Measurements from ENCODE around the gene MAB21L3.
A peak's percentile ranks its signal among the peaks of the same experiment; 100 is the strongest.
"Not testable (repeated sequence)": the region's sequence is repeated elsewhere in the genome, so short reads cannot be mapped to it uniquely, and the experiment has no call there.

MAB21L3 gene

GRCh38 chr1:116134476-116134773 is 23.2 kb downstream of the MAB21L3 start:
- DNase-seq (ENCODE audit: low read depth in 2 of 2) = no peak

- no peak for DNase-seq (ENCODE audit: low read depth in 2 of 2)
These were observed 27.1 kb downstream of the MAB21L3 start for GRCh38 chr1:116138277-116138792.

GRCh38 chr1:116139592-116140134 is 28.5 kb downstream of the MAB21L3 start:
- no peak for DNase-seq (ENCODE audit: low read depth in 2 of 2)

DNA sequence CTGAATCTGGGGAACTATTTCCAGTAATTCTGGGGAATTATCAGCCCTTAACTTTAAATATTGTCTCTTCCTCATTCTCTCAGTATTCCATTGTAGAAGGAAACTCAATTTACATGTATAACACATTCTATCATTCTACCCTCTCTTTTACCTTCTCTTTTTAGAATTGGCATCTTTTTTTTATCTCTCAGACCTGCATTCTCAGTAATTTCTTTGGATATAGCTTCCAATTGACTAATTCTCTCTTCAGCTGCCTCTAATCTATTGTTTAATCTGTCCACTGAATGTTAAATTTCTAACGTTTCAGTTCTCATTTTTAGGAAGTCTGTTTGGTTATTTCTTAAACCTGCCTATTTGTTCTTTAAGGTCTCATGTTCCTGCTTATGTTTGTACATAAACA is 33.0 kb downstream of the MAB21L3 start:
- DNase-seq (ENCODE audit: low read depth in 2 of 2) = no peak

DNA sequence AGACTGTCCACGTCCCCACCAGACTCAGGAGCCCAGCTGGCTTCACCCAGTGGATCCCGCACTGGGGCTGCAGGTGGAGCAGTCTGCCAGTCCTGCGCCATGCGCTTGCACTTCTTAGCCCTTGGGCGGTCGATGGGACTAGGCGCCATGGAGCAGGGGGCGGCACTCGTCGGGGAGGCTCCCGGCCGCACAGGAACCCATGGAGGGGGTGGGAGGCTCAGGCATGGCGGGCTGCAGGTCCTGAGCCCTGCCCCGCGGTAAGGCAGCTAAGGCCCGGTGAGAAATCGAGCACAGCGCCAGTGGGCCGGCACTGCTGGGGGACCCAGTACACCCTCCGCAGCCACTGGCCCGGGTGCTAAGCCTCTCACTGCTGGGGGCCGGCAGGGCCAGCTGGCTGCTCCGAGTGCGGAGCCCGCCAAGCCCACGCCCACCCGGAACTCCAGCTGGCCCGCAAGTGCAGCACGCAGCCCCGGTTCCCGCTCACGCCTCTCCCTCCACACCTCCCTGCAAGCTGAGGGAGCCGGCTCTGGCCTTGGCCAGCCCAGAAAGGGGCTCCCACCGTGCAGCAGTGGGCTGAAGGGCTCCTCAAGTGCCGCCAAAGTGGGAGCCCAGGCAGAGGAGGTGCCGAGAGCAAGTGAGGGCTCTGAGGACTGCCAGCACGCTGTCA is 35.4 kb downstream of the MAB21L3 start:
- DNase-seq (ENCODE audit: low read depth in 2 of 2) = not testable (repeated sequence)

- DNase-seq (ENCODE audit: low read depth in 2 of 2) = no peak
These were observed 35.9 kb downstream of the MAB21L3 start for GRCh38 chr1:116147114-116147510.

DNA sequence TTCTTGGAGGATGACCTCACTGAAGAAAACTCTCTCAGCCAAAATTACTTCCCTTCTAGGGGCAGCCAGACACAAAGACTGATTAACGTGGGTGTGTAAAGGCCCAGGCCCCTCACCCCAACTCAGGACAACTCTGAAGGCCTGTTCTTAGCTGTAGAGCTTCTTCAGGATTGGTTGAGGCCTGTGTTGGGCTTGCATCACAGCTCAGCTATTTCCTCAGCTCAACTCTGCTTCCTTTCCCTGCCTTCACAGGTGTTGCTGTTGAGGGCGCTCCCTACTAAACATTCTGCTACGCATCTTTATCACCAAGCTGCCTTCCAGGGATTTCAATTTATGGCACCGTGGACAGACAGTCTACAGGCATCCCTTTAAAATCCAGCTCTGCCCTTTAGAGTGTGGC is 36.8 kb downstream of the MAB21L3 start:
- no peak for DNase-seq (ENCODE audit: low read depth in 2 of 2)

- no peak for DNase-seq (ENCODE audit: low read depth in 2 of 2)
These were observed 37.8 kb downstream of the MAB21L3 start for GRCh38 chr1:116148967-116149366.

- no peak for DNase-seq (ENCODE audit: low read depth in 2 of 2)
These were observed 39.2 kb downstream of the MAB21L3 start for GRCh38 chr1:116150368-116150767.

- DNase-seq (ENCODE audit: low read depth in 2 of 2) = peak; percentile 61 to 68
These were observed 40.8 kb downstream of the MAB21L3 start for GRCh38 chr1:116151739-116152576.

DNA sequence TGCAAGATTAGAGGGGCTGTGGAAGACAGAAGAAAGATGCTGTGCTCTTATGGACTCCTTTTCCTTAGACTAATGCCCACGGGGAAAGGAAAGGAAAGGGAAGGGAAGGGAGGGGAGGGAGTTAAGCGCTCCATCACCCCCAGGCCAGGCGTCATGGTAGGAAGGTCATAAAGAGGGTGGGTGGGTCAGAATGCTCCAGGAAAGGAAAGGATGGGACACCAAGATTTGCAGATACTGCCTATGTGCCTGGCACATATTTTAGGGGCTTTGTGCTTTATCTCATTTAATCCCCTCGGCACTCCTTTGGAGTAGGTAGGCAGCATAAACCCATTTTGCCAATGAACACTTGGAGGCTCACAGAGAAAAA is 41.4 kb downstream of the MAB21L3 start:
- no peak for DNase-seq (ENCODE audit: low read depth in 2 of 2)

GRCh38 chr1:116152950-116153691 is 41.9 kb downstream of the MAB21L3 start:
- no peak for DNase-seq (ENCODE audit: low read depth in 2 of 2)

- DNase-seq (ENCODE audit: low read depth in 2 of 2) = no peak
These were observed 42.5 kb downstream of the MAB21L3 start for GRCh38 chr1:116153692-116154031.

DNA sequence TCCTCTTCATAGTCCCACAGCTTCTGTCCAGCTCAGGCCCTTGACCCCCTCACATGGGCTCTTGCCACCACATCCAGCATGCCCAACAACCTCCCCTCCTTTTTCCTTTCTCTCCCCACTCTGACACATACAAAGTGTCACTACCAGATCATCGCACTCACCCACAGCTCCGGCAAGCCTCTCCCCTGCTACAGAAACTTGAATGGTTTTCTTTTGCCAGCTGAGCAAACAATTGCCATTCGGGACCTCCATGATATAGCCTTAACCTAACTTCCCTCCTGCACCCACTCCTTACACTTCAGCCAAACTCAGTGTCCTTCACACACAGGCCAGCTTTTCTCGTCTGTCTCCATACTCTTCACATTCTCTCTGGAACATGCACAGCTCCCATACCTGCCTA is 43.3 kb downstream of the MAB21L3 start:
- DNase-seq (ENCODE audit: low read depth in 2 of 2) = no peak

- no peak for DNase-seq (ENCODE audit: low read depth in 2 of 2)
These were observed 45.9 kb downstream of the MAB21L3 start for GRCh38 chr1:116157096-116157495.

DNA sequence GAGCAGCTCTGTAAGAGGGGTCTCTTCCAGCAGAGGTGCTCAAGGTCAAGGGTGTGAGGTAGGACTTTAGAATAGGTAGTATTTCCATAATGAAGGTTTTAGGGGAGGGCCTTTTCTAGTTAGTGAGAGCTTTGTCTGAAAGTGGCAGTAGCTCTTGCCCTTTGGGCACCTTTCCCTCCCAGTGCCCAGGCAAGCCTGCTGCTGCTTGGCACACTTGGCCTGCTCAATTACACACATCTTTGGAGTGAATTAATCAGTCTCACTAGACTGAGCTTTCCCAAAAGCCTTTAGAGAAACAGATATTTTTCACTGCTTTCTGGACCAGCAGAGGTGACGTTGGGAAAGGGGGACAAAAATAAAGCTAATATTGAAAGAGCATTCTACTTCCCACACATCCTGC is 48.0 kb downstream of the MAB21L3 start:
- DNase-seq (ENCODE audit: low read depth in 2 of 2) = no peak

DNA sequence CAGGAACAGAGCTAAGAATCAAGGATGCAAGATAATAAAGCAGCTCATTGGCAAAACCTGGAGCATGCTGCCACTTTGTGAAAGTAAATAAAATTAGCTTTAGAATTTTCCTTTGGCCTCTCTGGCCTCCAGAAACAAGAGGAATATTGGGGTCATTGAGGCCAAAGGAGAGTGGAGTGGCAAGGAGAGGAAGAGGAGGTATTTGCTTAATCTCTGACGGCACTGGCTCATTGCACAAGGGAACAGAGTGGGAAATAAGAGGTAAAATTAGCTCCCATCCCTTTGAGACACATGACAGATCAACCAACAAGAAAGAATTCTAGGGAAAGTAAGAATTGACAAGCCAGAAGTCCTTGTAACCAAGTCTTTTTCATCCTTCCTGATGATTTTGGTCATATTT is 48.4 kb downstream of the MAB21L3 start:
- DNase-seq (ENCODE audit: low read depth in 2 of 2) = no peak

- no peak for DNase-seq (ENCODE audit: low read depth in 2 of 2)
These were observed 50.2 kb downstream of the MAB21L3 start for GRCh38 chr1:116161390-116161789.

DNA sequence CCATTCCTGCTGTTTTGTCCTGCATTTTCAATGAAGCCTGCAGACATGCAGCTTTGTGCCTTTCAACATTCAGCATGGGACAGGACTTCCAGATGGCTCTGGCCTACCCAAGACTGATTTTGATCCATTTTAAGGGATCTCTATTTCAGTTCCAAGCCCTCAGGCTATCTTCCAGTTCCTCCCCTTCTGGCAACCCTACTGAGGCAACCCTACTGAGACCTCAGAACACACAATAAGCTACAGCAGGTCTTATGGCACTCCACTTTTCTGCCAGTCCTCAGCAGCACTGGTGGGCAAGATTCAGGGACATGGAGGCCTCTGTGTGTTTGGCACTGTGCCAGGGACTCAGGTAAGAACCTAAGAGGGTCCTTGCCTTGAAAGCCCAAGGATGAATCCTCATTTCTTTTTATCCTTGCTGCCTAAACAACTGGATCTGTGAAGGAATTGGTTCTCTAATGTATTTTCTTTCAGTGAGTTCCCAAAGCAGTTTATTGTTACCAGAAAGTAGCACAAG is 50.7 kb downstream of the MAB21L3 start:
- DNase-seq (ENCODE audit: low read depth in 2 of 2) = no peak

GRCh38 chr1:116163533-116163932 is 52.3 kb downstream of the MAB21L3 start:
- DNase-seq (ENCODE audit: low read depth in 2 of 2) = no peak

- no peak for DNase-seq (ENCODE audit: low read depth in 2 of 2)
These were observed 53.0 kb downstream of the MAB21L3 start for GRCh38 chr1:116164150-116164549.
